ENCODE results near the gene GABRP. TPM values are rescaled to one million over a fixed set of nuclear protein-coding genes. Genes with fewer than 3 reads are reported as not detected.

The GABRP gene
- total RNA-seq, 4 donors from 2014 or later = 3.0 to 40.8 (median 19.3) TPM

DNA sequence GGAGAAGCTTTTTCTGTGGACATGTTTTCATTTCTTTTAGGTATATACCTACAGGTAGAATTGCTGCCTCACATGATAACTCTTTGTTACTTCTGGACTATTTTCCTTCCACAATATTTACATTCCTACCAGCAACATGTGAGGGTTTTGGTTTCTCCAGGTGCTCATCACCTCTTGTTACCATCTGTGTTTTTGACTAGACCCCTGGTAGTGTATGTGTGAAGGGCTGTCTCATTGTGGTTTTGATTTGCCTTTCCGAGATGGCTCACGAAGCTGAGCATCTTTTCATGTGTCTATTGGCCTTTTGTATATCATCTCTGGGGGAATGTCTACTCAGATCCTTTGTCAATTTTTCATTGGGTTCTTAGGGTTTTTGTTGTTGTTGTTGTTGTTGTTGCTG lies 61.1 kb downstream of the GABRP start:
- no peak for DNase-seq (ENCODE audit: low spot score in 2 of 2)

DNA sequence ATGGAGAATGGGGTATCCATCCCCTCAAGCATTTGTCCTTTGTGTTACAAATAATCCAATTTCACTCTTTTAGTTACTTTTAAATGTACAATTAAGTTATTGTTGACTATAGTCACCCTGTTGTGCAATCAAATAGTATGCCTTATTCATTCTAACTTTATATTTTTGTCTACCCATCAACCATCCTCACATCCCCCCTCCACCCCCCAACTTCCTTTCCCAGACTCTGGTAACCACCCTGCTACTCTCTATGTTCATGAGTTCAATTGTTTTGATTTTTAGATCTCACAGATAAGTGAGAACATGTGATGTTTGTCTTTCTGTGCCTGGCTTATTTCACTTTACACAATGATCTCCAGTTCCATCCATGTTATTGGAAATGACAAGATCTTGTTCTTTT lies 62.9 kb downstream of the GABRP start:
- intact Hi-C loops (cut with DNase I; ENCODE audit: low total_unique reads) = no loop called here

More for the DNA sequence above, 61.1 kb downstream of the GABRP start:
- no peak overlapping the region for H3K4me3 ChIP-seq (ENCODE audit: low read depth, poor library complexity, severe bottlenecking)
- intact Hi-C loops (cut with DNase I; ENCODE audit: low total_unique reads) = no loop called here
- WGBS, 2 donors = 55 to 62% methylated on average over 2 of the region's 2 CpGs
- TF ChIP-seq CTCF (IDR thresholded peaks at IDR 0.05) (no peak), POLR2A (IDR thresholded peaks at IDR 0.05) (no peak)

DNA sequence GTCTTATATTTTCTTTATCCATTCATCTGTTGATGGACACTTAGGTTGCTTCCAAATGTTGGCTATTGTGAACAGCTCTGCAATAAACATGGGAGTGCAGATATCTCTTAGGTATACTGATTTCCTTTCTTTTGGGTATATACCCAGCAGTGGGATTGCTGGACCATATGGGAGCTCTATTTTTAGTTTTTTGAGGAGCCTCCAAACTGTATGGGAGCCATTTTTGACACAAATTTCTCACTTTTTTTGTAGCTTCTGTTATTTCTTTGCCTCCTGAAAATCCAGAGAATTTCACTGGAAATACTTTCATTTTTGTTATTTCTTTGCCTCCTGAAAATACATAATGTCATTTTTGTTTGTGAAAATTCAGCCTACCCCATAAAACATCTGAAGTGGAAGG lies 63.3 kb downstream of the GABRP start:
- intact Hi-C loops (cut with DNase I; ENCODE audit: low total_unique reads) = no loop called here
- no peak for TF ChIP-seq CTCF (IDR thresholded peaks at IDR 0.05)
- DNase-seq (ENCODE audit: low spot score in 2 of 2) = no peak

More for the DNA sequence above, 62.9 kb downstream of the GABRP start:
- no peak overlapping the region for H3K4me3 ChIP-seq (ENCODE audit: low read depth, poor library complexity, severe bottlenecking)
- no peak for DNase-seq (ENCODE audit: low spot score in 2 of 2)
- no peak for TF ChIP-seq CTCF (IDR thresholded peaks at IDR 0.05)
- TF ChIP-seq POLR2A (IDR thresholded peaks at IDR 0.05) = no peak

GRCh38 chr5:170848033-170848432 lies 64.5 kb downstream of the GABRP start:
- 62 to 65% methylated on average over 5 of the region's 5 CpGs for WGBS, 2 donors

More for the DNA sequence above, 63.3 kb downstream of the GABRP start:
- no peak overlapping the region for H3K4me3 ChIP-seq (ENCODE audit: low read depth, poor library complexity, severe bottlenecking)

DNA sequence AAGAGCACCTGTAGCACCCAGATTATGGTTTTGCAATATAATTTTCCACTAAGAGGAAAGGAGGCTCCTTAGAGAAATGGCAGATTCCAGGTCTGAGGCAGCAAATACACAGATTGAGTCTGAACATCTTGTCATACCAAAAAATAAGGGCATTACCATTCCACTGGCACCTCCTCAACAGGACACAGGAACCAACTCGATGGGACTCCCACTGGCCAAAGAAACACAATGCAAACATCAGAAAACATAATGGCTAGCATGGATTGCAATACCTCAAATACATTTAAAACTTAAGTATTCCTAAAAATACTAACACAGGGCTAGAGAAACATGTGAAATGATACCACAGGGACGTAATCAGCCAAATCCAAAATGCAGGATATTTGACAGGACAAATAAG lies 65.8 kb downstream of the GABRP start:
- no peak for DNase-seq (ENCODE audit: low spot score in 2 of 2)
- no peak overlapping the region for H3K4me3 ChIP-seq (ENCODE audit: low read depth, poor library complexity, severe bottlenecking)
- intact Hi-C loops (cut with DNase I; ENCODE audit: low total_unique reads) = no loop called here
- TF ChIP-seq POLR2A (IDR thresholded peaks at IDR 0.05) (no peak), CTCF (IDR thresholded peaks at IDR 0.05) (no peak)
- 70 to 85% methylated on average over 2 of the region's 2 CpGs for WGBS, 2 donors

More at GRCh38 chr5:170848033-170848432, 64.5 kb downstream of the GABRP start:
- no peak for DNase-seq (ENCODE audit: low spot score in 2 of 2)
- H3K4me3 ChIP-seq (ENCODE audit: low read depth, poor library complexity, severe bottlenecking) = no peak overlapping the region
- intact Hi-C loops (cut with DNase I; ENCODE audit: low total_unique reads) = no loop called here
- TF ChIP-seq CTCF (IDR thresholded peaks at IDR 0.05) (no peak), POLR2A (IDR thresholded peaks at IDR 0.05) (no peak)

- intact Hi-C loops (cut with DNase I; ENCODE audit: low total_unique reads) = no loop called here
- H3K4me3 ChIP-seq (ENCODE audit: low read depth, poor library complexity, severe bottlenecking) = no peak overlapping the region
- TF ChIP-seq POLR2A (IDR thresholded peaks at IDR 0.05) = no peak
- WGBS, 2 donors = 80 to 83% methylated on average over 6 of the region's 6 CpGs
- DNase-seq (ENCODE audit: low spot score in 2 of 2) = no peak
Measured at GRCh38 chr5:170854566-170854965, 71.0 kb downstream of the GABRP start.
